ENCODE measurements around the gene CDH26. TPM values are rescaled to one million over a fixed set of nuclear protein-coding genes. Genes with fewer than 3 reads are reported as not detected.

The CDH26 gene
- total and polyA plus RNA-seq, 2 donors from 2014 or later, result 0.47 to 2.4 TPM

DNA sequence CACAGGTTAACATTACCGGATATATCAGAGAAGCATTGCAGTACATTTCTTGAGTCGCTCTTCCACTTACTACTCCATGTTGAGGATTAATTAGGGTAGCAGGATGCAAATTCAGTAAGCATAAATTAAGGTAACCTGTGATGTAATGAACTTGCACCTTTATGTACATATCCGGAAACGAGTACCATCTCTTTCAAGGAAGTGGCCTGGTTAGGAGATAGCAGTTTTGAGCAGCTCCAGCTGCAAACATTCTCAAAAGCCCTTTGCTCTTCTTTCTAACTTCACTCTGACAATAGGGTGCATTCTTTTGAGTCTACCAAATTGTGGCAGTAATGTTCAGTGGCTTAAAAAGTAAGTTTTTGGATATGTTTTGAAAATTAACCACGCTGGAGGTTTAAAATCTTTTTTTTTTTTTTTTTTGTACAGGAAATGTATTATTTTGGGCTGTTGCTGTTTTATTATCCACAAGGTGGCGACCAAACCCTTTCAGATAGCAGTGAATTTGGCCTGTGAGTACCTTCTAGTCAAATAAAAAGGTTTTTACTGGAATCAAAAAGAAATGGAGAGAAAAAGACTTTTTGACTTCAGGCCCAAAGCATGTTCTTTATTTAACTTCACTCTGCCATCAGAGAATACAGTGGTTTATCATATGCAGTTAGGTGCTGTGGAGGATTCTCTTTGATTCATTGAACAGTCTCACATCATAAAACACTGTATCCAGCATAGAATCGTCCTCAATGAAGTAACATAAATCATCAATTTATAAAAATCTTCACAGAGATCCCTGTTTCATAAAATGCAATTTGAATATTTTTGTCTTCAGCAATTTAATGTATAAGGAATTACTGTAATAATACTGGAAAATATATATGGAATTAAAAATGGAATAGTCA lies 9.1 kb upstream of the CDH26 start:
- TF ChIP-seq, protein P1, sequence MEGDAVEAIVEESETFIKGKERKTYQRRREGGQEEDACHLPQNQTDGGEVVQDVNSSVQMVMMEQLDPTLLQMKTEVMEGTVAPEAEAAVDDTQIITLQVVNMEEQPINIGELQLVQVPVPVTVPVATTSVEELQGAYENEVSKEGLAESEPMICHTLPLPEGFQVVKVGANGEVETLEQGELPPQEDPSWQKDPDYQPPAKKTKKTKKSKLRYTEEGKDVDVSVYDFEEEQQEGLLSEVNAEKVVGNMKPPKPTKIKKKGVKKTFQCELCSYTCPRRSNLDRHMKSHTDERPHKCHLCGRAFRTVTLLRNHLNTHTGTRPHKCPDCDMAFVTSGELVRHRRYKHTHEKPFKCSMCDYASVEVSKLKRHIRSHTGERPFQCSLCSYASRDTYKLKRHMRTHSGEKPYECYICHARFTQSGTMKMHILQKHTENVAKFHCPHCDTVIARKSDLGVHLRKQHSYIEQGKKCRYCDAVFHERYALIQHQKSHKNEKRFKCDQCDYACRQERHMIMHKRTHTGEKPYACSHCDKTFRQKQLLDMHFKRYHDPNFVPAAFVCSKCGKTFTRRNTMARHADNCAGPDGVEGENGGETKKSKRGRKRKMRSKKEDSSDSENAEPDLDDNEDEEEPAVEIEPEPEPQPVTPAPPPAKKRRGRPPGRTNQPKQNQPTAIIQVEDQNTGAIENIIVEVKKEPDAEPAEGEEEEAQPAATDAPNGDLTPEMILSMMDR (IDR thresholded peaks at IDR 0.05; ENCODE audit: borderline replicate concordance, extremely low read depth, insufficient read depth), result peak; percentile 57
- H3K27ac ChIP-seq (ENCODE audit: low read depth in 2 of 2, low read length in 2 of 2), result no peak overlapping the region
- peaks cover 0 to 3% (median 0%) of the 10 kb centered on the region in 3 donors for H3K4me1 ChIP-seq (ENCODE audit: control insufficient read depth in 2 of 3, insufficient read depth in 2 of 3, low read depth in 1 of 3, low read length in 3 of 3)
- peaks cover 0 to 12% (median 4%) of the 10 kb centered on the region in 3 donors for H3K36me3 ChIP-seq (ENCODE audit: control insufficient read depth in 2 of 3, insufficient read depth in 3 of 3, low read length in 3 of 3)
- peak in 3 of 5 donors; percentile 43 to 87 (median 70) for DNase-seq
- no peaks in the 10 kb centered on the region for H3K9me3 ChIP-seq (ENCODE audit: control insufficient read depth in 2 of 3, insufficient read depth in 1 of 3, low read length in 3 of 3)
- H3K4me3 ChIP-seq (ENCODE audit: low read length in 3 of 3), result no peak overlapping the region
- H3K9ac ChIP-seq (ENCODE audit: low read length in 3 of 3), result no peak overlapping the region
- no peaks in the 10 kb centered on the region for H3K27me3 ChIP-seq (ENCODE audit: control insufficient read depth, insufficient read depth, low read length)
- FAIRE-seq, result peak; percentile 37
- intact Hi-C loops (cut with DNase I), result no loop called here

DNA sequence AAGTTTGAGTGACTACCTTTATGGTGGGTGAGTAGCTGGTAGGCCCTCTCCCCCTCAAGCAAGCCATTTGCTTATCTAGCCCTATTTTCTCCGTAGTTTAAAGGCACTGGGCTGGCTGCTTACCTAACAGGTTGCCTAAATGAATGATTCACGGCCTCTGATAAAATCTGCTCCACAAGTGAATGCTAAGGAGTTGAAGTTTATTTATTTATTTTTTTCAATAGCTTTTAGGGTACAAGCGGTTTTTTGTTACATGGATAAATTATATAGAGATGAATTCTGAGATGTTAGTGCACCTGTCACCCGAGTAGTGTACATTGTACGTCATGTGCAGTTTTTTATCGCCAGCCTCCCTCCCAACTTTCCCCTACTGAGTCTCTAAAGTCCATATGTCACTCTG lies 8.3 kb upstream of the CDH26 start:
- intact Hi-C loops (cut with DNase I), result no loop called here
- Histone ChIP-seq H3K4me3 (ENCODE audit: low read length in 3 of 3) (no peak overlapping the region), H3K36me3 (ENCODE audit: control insufficient read depth in 2 of 3, insufficient read depth in 3 of 3, low read length in 3 of 3) (peaks cover 0 to 5% (median 0%) of the 10 kb centered on the region in 3 donors), H3K9ac (ENCODE audit: low read length in 3 of 3) (peak overlapping the region in 1 of 3 donors; percentile 31), H3K27ac (ENCODE audit: low read depth in 2 of 2, low read length in 2 of 2) (no peak overlapping the region), H3K4me1 (ENCODE audit: control insufficient read depth in 2 of 3, insufficient read depth in 2 of 3, low read depth in 1 of 3, low read length in 3 of 3) (peaks cover 0 to 3% (median 0%) of the 10 kb centered on the region in 3 donors), H3K27me3 (ENCODE audit: control insufficient read depth, insufficient read depth, low read length) (no peaks in the 10 kb centered on the region), H3K9me3 (ENCODE audit: control insufficient read depth in 2 of 3, insufficient read depth in 1 of 3, low read length in 3 of 3) (no peaks in the 10 kb centered on the region)
- no peak for DNase-seq
- TF ChIP-seq, protein P1 (IDR thresholded peaks at IDR 0.05; ENCODE audit: borderline replicate concordance, extremely low read depth, insufficient read depth), result no peak
- no peak for FAIRE-seq

DNA sequence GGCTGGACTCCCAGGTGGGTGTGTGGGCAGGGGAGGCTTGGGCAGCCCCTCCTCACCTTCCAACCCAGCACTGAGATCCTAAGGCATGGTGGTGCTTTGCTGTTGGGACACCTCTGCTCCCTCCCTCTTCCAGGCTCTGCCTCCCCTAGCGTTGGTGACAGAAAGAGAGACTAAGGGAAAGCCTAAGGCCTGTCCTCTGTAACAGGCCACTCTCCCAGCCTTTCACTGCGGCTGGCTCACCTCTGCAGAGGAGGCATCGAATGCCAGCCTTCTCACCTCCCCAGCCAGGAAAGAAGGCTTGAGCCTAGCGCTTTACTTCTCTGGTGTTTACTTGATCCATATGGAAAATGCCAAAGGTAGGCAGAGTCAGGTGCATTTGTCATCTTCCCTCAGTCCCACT lies 3.5 kb upstream of the CDH26 start:
- intact Hi-C loops (cut with DNase I), result no loop called here
- H3K36me3 ChIP-seq (ENCODE audit: control insufficient read depth in 2 of 3, insufficient read depth in 3 of 3, low read length in 3 of 3), result peaks cover 0 to 2% (median 0%) of the 10 kb centered on the region in 3 donors
- no peaks in the 10 kb centered on the region for H3K9me3 ChIP-seq (ENCODE audit: control insufficient read depth in 2 of 3, insufficient read depth in 1 of 3, low read length in 3 of 3)
- H3K4me1 ChIP-seq (ENCODE audit: control insufficient read depth in 2 of 3, insufficient read depth in 2 of 3, low read depth in 1 of 3, low read length in 3 of 3), result no peaks in the 10 kb centered on the region
- H3K27ac ChIP-seq (ENCODE audit: low read depth in 2 of 2, low read length in 2 of 2), result no peak overlapping the region
- TF ChIP-seq, protein P1 (IDR thresholded peaks at IDR 0.05; ENCODE audit: borderline replicate concordance, extremely low read depth, insufficient read depth), result no peak
- H3K27me3 ChIP-seq (ENCODE audit: control insufficient read depth, insufficient read depth, low read length), result no peaks in the 10 kb centered on the region
- FAIRE-seq, result no peak
- no peak overlapping the region for H3K4me3 ChIP-seq (ENCODE audit: low read length in 3 of 3)
- no peak overlapping the region for H3K9ac ChIP-seq (ENCODE audit: low read length in 3 of 3)
- no peak for DNase-seq

Measured in kidney (tissue), 14 donors.